ENCODE data around the gene JPH3. TPM values are rescaled to one million over a fixed set of nuclear protein-coding genes. Genes with fewer than 3 reads are reported as not detected.

JPH3 gene
- polyA plus RNA-seq, 3 donors, result not detected

DNA sequence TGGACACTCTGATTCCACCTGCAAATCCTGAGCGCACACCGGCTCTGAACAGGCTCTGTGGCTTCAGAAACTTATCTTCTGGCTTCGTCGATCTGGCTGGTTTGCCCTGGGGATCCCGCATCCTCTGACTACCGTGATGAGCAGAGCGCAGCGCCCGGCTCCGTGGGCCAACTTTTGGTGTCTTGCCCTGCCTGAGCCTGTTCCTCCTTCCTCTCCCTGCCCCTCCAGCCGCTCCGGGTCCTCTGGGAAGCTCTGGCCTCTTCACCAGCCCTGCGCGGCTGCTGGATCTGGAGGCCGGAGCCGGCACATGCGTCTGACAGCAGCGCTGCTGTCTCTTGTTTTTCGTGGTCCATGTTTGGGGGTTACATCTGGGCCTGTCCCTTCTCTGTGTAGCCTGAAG, 65.6 kb downstream of the JPH3 start:
- Mint-ChIP-seq H3K9me3 (no peaks in the 10 kb centered on the region), H3K27me3 (ENCODE audit: low read depth in 3 of 3) (peaks cover 1 to 4% (median 3%) of the 10 kb centered on the region in 3 donors), H3K4me3 (no peak overlapping the region), H3K36me3 (no peaks in the 10 kb centered on the region), H3K27ac (no peak overlapping the region), H3K4me1 (no peaks in the 10 kb centered on the region)
- Histone ChIP-seq H3K4me2 (replicated peaks; ENCODE audit: extremely low read depth, low read length, poor library complexity, severe bottlenecking) (no peak overlapping the region), H3K79me2 (ENCODE audit: insufficient read depth, low read length) (no peaks in the 10 kb centered on the region), H3K4me1 (ENCODE audit: control insufficient read depth in 1 of 2, insufficient read depth in 2 of 2, low read length in 2 of 2) (no peaks in the 10 kb centered on the region), H3K4me3 (replicated peaks in 1 of 3; ENCODE audit: low read depth in 2 of 3, low read length in 3 of 3) (no peak overlapping the region), H3K27ac (ENCODE audit: low read depth in 1 of 2, low read length in 2 of 2) (no peak overlapping the region), H3K9me3 (replicated peaks in 1 of 2; ENCODE audit: control insufficient read depth in 1 of 2, insufficient read depth in 1 of 2, low read length in 2 of 2) (no peaks in the 10 kb centered on the region), H3K9ac (ENCODE audit: insufficient read depth, low read length, poor library complexity, severe bottlenecking) (no peak overlapping the region), H2AFZ (ENCODE audit: insufficient read depth, low read depth, low read length, poor library complexity, severe bottlenecking) (no peak overlapping the region), H3K36me3 (replicated peaks in 1 of 2; ENCODE audit: control insufficient read depth in 1 of 2, insufficient read depth in 2 of 2, low read length in 2 of 2) (no peaks in the 10 kb centered on the region), H4K20me1 (ENCODE audit: insufficient read depth, low read length) (no peaks in the 10 kb centered on the region), H3K27me3 (ENCODE audit: control insufficient read depth in 2 of 2, insufficient read depth in 2 of 2, low read length in 2 of 2) (no peaks in the 10 kb centered on the region)
- TF ChIP-seq, protein P1, sequence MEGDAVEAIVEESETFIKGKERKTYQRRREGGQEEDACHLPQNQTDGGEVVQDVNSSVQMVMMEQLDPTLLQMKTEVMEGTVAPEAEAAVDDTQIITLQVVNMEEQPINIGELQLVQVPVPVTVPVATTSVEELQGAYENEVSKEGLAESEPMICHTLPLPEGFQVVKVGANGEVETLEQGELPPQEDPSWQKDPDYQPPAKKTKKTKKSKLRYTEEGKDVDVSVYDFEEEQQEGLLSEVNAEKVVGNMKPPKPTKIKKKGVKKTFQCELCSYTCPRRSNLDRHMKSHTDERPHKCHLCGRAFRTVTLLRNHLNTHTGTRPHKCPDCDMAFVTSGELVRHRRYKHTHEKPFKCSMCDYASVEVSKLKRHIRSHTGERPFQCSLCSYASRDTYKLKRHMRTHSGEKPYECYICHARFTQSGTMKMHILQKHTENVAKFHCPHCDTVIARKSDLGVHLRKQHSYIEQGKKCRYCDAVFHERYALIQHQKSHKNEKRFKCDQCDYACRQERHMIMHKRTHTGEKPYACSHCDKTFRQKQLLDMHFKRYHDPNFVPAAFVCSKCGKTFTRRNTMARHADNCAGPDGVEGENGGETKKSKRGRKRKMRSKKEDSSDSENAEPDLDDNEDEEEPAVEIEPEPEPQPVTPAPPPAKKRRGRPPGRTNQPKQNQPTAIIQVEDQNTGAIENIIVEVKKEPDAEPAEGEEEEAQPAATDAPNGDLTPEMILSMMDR (IDR thresholded peaks at IDR 0.05), result no peak
- WGBS (ENCODE audit: insufficient coverage), result 98% methylated on average over 19 of the region's 19 CpGs
- no peak for DNase-seq
- intact Hi-C loops (cut with micrococcal nuclease), result no loop called here

GRCh38 chr16:87669672-87670071, 67.4 kb downstream of the JPH3 start:
- Histone ChIP-seq H3K4me2 (replicated peaks; ENCODE audit: extremely low read depth, low read length, poor library complexity, severe bottlenecking) (no peak overlapping the region), H4K20me1 (ENCODE audit: insufficient read depth, low read length) (no peaks in the 10 kb centered on the region), H3K9me3 (replicated peaks in 1 of 2; ENCODE audit: control insufficient read depth in 1 of 2, insufficient read depth in 1 of 2, low read length in 2 of 2) (no peaks in the 10 kb centered on the region), H2AFZ (ENCODE audit: insufficient read depth, low read depth, low read length, poor library complexity, severe bottlenecking) (no peak overlapping the region), H3K36me3 (replicated peaks in 1 of 2; ENCODE audit: control insufficient read depth in 1 of 2, insufficient read depth in 2 of 2, low read length in 2 of 2) (no peaks in the 10 kb centered on the region), H3K4me1 (ENCODE audit: control insufficient read depth in 1 of 2, insufficient read depth in 2 of 2, low read length in 2 of 2) (peaks cover 0 to 3% of the 10 kb centered on the region in 2 donors), H3K27ac (ENCODE audit: low read depth in 1 of 2, low read length in 2 of 2) (no peak overlapping the region), H3K9ac (ENCODE audit: insufficient read depth, low read length, poor library complexity, severe bottlenecking) (no peak overlapping the region), H3K27me3 (ENCODE audit: control insufficient read depth in 2 of 2, insufficient read depth in 2 of 2, low read length in 2 of 2) (no peaks in the 10 kb centered on the region), H3K4me3 (replicated peaks in 1 of 3; ENCODE audit: low read depth in 2 of 3, low read length in 3 of 3) (no peak overlapping the region), H3K79me2 (ENCODE audit: insufficient read depth, low read length) (no peaks in the 10 kb centered on the region)
- peaks cover 2 to 4% (median 3%) of the 10 kb centered on the region in 3 donors for H3K27me3 Mint-ChIP-seq (ENCODE audit: low read depth in 3 of 3)
- DNase-seq, result no peak
- no peak overlapping the region for H3K27ac Mint-ChIP-seq
- H3K36me3 Mint-ChIP-seq, result no peaks in the 10 kb centered on the region
- H3K4me1 Mint-ChIP-seq, result peaks cover 6% of the 10 kb centered on the region
- H3K9me3 Mint-ChIP-seq, result no peaks in the 10 kb centered on the region
- TF ChIP-seq, protein P1 (IDR thresholded peaks at IDR 0.05), result no peak
- 72% methylated on average over 18 of the region's 21 CpGs for WGBS (ENCODE audit: insufficient coverage)
- H3K4me3 Mint-ChIP-seq, result no peak overlapping the region
- intact Hi-C loops (cut with micrococcal nuclease), result no loop called here
